Activated CD4-positive, alpha-beta T cell treated with anti-CD3 and anti-CD28 coated beads, Interleukin-2, amount 50 U/mL, for 16 hours (primary cell): ENCODE data around the gene CLN5.
"Not testable (repeated sequence)": the region's sequence is repeated elsewhere in the genome, so short reads cannot be mapped to it uniquely, and the experiment has no call there.

Experiments used
- DNase-seq: peaks from one replicate; pipeline ENCODE4 v3.0.0-alpha.2; 2020

Gene CLN5

DNA sequence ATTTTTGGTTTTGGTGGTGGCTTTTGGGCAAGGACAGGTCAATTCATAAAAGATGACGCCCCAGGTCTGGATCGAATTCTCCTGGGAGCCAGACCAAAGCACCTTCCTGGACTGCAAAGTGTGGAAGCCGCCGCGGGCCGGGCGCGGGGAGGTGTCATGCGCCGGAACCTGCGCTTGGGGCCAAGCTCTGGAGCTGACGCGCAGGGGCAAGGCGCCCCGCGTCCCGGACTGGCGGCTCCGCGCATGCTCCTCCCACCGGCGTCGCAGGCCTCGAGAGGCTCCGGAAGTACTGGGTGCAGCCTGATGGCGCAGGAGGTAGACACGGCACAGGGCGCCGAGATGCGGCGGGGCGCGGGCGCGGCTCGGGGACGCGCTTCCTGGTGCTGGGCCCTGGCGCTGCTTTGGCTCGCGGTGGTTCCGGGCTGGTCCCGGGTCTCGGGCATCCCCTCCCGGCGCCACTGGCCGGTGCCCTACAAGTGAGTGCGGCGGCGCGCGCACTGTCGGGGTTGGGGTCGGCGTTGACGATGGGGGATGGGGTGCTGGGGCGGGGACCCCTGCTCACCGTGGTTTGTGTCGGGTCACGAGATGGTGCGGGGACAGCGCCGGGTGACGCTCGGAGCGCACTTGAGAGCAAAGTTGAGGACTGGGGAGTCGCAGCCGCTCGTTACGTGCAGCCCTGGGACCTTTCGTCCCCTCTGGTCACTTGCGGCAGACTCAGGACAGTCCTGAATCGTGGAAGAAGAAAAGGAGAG, at the start of gene CLN5:
Gene CLN5, plus strand, starts transcription at position 286 of the 752 bp plus-strand sequence. Its CDS starts 18 bp downstream, at position 304.
- DNase-seq: peak; percentile 96

DNA sequence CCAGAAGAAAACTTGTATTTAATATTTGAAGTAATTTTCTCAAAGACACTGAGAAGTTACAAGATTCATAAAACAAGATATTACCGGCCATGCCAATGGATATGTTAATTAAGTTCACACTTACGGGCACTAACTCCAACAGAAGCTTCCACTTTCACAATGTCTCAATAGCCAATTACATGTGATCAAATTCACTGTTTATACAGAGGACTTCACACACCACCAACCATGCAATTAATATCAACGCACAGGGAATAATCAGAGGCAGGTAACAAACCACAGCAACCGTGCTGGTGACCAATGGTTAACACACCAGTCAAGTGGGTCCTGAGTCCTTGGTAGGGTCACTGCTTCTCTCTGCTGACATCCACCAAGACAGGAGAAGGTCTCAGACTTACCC, 49.5 kb upstream of the CLN5 start:
- DNase-seq: no peak

DNA sequence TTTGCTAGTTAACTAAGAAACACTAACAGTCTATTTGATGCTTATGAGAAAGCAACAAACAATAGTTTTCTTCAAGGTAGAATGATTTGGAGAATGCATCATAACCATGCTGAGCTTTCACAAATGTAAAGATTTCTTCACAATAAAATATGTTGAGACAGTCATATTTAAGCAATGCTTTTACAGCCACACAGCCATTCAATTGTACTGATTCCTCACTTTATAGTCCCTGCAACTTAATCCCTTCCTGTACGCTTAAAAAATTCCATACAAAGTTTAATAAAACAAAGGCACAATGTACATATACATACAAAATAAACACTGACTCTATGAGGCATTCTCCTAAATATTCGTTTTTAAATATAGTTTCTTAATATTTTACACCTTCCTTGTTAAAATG, 48.2 kb upstream of the CLN5 start:
- no peak for DNase-seq

DNA sequence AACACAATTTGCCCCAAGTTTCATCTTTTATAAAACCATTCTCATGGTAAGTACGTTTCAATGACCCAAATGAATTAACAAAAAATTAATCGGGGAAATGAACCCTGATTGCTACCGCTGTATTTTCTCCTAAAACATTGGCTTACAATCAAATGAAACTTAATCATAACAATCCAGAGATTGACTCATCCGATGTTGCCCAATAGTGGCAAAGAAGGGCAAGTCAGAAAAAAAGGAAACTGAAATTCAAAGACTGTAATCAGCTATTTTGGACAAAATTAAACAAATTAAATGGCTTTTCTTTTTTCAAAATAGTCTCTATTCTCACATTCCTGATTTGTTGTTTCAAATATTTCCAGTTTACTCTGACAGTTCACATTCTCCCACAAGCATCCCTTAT, 47.4 kb upstream of the CLN5 start:
- no peak for DNase-seq

DNA sequence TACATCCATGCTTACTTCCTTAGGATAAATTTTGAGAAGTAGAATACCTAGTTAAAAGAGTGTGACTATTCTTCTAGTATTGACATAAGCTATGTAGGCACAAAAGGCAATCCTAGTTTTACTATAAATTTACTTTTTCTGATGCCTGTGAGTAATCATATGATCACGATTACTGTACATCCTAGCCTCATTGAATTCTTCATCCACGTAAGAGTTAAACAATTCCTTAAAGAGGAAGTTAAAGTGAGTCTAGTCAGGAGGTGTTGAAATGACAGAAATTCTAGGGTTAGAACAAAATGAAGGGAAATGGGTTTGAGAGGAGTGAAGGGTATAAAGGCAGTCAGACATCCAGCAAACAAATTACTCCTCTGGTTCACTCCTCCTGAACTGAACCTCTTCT, 43.7 kb upstream of the CLN5 start, which contains the start of gene ACOD1:
Gene ACOD1, plus strand, starts transcription at position 363 of the 400 bp plus-strand sequence. CDS start 48 bp downstream, outside the sequence.
- no peak for DNase-seq

DNA sequence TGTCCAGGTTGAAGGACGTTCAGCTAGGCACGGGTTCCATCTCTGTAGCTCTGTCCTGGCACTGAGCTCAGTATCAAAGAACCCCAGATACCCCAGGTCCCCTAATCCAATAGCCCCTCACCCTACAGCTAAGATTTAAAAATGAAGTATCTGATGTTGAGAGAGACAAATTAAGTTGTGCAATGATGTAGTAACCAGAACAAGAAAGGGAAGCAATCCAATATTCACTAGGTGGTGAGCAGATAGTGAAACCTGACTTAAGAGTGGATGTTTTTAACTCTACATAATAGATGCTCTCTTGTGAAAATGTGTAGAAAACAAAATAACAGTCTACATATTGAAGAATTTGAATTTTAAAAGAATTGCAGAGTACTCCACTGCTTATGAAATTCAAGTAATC, 41.8 kb upstream of the CLN5 start:
- DNase-seq: no peak

DNA sequence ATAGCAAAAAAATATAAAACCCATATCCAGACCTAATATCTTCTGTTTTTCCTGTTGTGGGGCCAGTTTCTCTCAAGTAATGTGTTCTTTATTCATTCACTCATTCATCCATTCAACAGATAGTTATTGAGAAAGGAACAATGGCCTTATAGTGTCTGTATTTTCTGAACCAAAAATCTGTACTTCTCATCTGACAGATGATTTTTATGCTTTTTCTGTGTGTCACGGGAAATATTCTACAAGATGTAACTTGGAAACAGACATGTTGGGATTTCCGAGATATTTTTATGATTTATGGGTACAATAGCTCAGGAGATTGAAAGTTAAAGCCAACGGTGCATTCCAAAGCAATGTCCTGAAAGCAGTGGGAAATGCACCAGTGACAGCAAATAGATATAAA, 37.9 kb upstream of the CLN5 start:
- no peak for DNase-seq

- no peak for DNase-seq
Observed at GRCh38 chr13:76954538-76954937, 37.3 kb upstream of the CLN5 start.

- DNase-seq: no peak
Observed at GRCh38 chr13:76955193-76955592, 36.7 kb upstream of the CLN5 start.

DNA sequence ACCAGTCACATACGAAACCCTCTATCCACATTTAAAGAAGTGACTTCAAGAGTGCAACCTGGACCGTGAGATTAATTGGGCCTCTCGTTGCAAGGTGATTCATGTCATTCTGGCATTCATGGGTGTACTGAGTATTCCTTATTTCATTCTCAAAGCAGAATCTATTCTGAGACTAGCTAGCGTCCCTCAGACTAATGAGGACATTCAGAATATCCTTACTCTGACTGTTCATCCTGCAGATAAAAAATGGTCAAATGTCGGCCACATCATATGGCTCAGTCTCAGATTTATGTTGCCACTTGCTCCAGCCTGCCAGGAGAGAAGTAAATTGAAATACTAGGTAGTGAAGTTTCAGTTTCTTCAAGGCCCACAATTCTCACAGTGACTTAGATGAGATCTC, 36.2 kb upstream of the CLN5 start:
- no peak for DNase-seq

- no peak for DNase-seq
Observed at GRCh38 chr13:76958841-76959432, 32.9 kb upstream of the CLN5 start.

- DNase-seq: not testable (repeated sequence)
Observed at GRCh38 chr13:76959734-76960133, 32.1 kb upstream of the CLN5 start.

DNA sequence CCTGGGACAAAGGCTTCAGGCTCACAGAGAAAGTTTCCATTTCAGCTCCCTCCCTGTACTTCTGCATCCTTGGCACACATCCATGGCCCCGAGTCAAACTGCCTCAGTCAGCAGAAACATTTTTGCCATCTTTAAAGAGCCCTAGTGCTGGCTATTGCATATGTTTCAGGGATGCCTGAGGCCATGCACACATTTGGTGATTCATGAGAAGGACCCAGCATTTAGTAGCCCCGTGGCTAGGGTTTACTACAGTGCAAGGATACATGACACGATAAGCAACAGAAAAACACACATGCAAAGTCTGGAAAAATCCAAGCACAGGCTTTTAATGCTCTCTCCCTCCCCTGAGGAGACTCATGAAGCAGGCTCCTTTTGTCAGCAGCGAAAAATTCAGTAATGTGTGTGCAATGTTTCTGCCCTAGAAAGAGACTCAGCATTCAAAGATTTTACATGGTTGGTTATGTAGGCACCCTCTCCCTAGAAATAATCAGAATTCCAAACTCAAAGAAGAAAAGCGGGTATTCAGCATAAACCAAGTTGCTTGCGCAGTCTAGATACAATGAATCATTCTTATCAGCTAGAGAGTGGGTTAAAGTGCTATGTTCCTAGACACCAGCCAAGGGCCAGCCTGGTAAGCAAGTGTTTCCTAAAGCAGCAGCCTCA, 26.0 kb upstream of the CLN5 start:
- DNase-seq: no peak

DNA sequence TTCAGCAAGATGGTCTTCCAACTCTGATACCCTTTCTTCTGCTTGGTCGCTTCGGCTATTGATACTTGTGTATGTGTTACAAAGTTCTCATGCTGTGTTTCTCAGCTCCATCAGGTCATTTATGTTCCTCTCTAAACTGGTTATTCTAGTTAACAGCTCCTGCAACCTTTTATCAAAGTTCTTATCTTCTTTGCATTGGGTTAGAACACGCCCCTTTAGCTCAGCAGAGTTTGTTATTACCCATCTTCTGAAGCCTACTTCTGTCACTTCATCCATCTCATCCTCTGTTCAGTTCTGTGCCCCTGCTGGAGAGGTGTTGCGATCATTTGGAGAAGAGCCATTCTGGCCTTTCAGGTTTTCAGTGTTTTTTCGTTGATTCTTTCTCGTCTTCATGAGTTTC, 24.9 kb upstream of the CLN5 start:
- no peak for DNase-seq

DNA sequence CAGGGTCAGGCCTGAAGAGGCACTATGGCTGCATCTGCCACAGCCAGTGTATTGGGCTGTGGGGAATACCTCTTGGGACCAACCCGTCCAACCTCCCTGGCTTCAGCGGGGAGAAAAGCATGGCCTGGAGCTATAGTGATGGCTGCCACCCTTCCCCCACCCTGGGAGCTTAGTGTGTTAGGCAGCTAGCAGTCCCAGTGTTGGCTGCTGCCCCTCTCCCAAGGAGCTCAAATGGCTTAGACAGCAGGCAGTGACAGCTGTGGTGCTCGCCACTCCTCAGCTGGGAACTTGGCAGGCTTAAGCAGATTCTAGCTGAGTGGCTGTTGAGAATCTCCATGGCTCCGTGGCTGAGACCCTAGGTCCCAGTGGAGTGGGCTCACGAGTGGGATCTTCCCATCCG, 23.8 kb upstream of the CLN5 start:
- no peak for DNase-seq

DNA sequence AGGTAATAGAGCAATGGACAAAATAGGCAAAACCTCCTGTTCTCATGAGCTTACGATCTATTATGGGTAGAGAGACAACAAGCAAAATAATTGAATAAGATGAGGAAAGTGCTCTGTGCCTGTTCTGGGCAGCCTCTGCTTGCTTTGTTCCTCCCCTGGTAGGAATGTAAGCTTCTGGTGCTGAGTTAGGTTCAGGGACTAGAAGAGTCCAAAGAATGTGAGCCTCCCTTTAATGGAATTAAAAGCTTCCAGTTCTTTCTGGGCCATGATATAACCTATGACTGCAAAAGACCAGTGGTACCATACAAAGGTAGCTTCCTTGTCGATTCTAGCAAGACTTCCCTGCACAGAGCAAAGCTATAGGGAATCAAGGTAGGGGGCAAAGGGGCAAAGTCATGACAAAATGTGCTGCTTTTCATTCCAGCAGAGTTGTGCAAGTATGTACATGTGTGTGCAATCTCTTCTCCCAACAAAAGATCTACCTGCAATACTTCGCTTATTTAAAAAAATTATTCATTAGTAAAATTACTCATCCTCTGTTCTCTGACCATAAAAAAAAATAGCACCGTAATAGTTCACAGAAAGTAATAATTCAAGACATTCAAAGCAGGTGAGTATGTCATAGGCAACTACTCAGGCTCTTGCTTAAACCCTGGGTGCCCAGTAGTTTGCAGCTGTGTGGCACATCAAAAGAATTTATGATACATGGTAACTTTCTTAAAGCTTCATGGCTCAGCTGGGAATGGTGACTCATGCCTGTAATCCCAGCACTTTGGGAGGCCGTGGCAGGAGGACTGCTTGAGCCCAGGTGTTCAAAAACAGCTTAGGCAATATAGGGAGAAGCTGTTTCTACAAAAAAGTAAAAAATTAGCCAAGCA, 22.2 kb upstream of the CLN5 start:
- no peak for DNase-seq

DNA sequence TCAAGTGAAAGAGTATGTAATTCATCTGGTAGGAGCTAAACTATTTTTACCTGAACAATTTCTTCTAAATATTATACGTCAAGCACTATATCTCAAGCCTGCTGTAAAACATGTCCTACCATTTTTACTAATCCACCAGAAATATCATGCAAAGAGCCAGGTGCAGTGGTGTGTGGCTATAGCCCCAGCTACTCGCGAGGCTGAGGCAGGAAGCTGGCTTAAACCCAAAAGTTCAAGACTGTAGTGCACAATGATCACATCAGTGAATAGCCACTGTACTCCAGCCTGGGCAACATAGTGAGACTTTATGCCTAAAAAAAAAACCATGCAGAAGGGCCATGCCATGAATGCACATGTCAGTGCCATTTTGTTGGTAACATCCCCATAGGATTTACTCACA, 20.7 kb upstream of the CLN5 start:
- DNase-seq: no peak

GRCh38 chr13:76971851-76972829, 19.7 kb upstream of the CLN5 start:
- DNase-seq: no peak

DNA sequence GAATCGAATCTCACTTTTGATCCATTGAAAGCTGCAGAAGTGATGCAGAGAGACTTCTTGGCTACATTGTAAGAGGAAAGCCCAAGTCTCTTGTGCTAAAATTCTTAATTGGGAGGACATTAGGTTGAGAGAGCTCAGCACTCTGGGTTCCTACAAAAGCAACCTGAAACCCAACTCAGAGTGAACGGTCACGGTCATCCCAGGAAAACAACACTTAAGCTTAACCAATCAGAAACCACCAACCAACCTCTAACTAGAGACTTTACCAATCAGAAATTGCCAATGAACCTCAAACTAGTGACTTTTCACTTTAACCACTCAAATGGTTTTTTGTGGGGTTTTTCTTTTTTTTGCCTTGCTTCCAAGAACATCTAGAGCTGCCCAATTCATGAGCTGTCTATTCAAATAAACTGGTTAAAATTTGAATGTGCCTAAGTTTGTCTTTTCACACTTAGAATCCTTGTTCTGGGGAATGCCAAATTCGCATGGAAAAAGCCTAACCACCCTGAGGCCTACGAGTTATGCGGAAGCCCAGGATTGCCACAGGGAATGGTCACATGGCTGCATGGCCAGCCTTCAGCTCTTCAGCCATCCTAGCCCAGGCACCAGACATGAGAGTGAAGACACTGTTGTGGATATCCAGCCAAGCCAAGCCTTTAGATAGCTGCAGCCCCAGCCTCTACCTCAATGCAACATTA, 17.8 kb upstream of the CLN5 start:
- no peak for DNase-seq

- DNase-seq: no peak
Observed at GRCh38 chr13:76974618-76974975, 17.3 kb upstream of the CLN5 start.

GRCh38 chr13:76975863-76976262, 16.0 kb upstream of the CLN5 start:
- DNase-seq: no peak
